Epithelial cell of esophagus (primary cell): Measurements from ENCODE around the gene CAMKMT.

Experiments used
- DNase-seq: peaks from one replicate; pipeline ENCODE4 v3.0.0; 2010; ENCODE audit warnings: low read depth
- H3K4me3 ChIP-seq: 2 replicates; pipeline ENCODE4 v1.5.1; 2011; ENCODE audit warnings: mild to moderate bottlenecking, low read length, control low read depth
- CTCF ChIP-seq: IDR thresholded peaks from 2 replicates; pipeline ENCODE4 v1.5.1; 2011; ENCODE audit warnings: low read depth, mild to moderate bottlenecking, low read length, control low read depth, inconsistent platforms; ENCODE audit not compliant: insufficient read depth; ENCODE audit errors: missing control alignments

The CAMKMT gene

GRCh38 chr2:44752761-44753160 is 391.0 kb downstream of the CAMKMT start:
- TF ChIP-seq CTCF, result no peak
- no peak overlapping the region for H3K4me3 ChIP-seq
- DNase-seq, result no peak

- no peak for TF ChIP-seq CTCF
- H3K4me3 ChIP-seq, result no peak overlapping the region
- no peak for DNase-seq
Observed at GRCh38 chr2:44753552-44754285, 392.0 kb downstream of the CAMKMT start.

GRCh38 chr2:44758591-44758990 is 396.8 kb downstream of the CAMKMT start:
- DNase-seq, result no peak
- no peak overlapping the region for H3K4me3 ChIP-seq
- no peak for TF ChIP-seq CTCF

- no peak for TF ChIP-seq CTCF
- H3K4me3 ChIP-seq, result no peak overlapping the region
- DNase-seq, result no peak
Observed at GRCh38 chr2:44759823-44760222, 398.1 kb downstream of the CAMKMT start.

- no peak for TF ChIP-seq CTCF
- no peak for DNase-seq
- H3K4me3 ChIP-seq, result no peak overlapping the region
Observed at GRCh38 chr2:44763275-44763782, 401.6 kb downstream of the CAMKMT start.

- no peak for DNase-seq
- H3K4me3 ChIP-seq, result no peak overlapping the region
- TF ChIP-seq CTCF, result no peak
Observed at GRCh38 chr2:44766220-44766619, 404.5 kb downstream of the CAMKMT start.

- TF ChIP-seq CTCF, result no peak
- no peak overlapping the region for H3K4me3 ChIP-seq
- DNase-seq, result no peak
Observed at GRCh38 chr2:44766777-44767176, 405.0 kb downstream of the CAMKMT start.
